K562 (cell line): ENCODE measurements around the gene TLNRD1. TPM values are rescaled to one million over a fixed set of nuclear protein-coding genes. Genes with fewer than 3 reads are reported as not detected.

Experiments
- ATAC-seq: fragments of 200-7000 bp; cut with Tn5 transposase; 3 replicates; pipeline ENCODE4 v1.9.1; 2020; ENCODE audit warnings: moderate library complexity
- BruUV-seq: library from RNA; stranded (reverse); fragments of 400-500 nt; replicated peaks from 2 replicates; lab custom pipeline; 2021; lab: Mats Ljungman, UMichigan
- CTCF ChIA-PET: fragments of 300-600 bp; formaldehyde crosslinking; extraction: SDS; loops from one replicate; lab custom pipeline; 2021; ENCODE audit warnings: low intra/inter-chr PET ratio; lab: Yijun Ruan, JAX
- POLR2A ChIA-PET: fragments of 300-600, 350-650 bp; sonication (Branson Sonifier 250); formaldehyde crosslinking; extraction: SDS; loops from one replicate; lab custom pipeline; 2021; ENCODE audit warnings: antibody characterized with exemption, inconsistent platforms; lab: Yijun Ruan, JAX
- DNase-seq, 4 experiments: peaks; one replicate each; pipeline versions ENCODE4 v3.0.0 to v3.0.0-alpha.2; 2011 to 2018; ENCODE audit warnings: low spot score in 3 of 4, mixed read lengths in 3 of 4; ENCODE audit errors: extremely low read depth in 1 of 4
- FAIRE-seq: peaks from 2 replicates; lab custom pipeline; 2011; peaks lifted over from hg19 to GRCh38; lab: Jason Lieb, UNC
- H2AFZ ChIP-seq: 2 replicates; pipeline ENCODE4 v1.6.0; 2011; ENCODE audit warnings: low read depth, low read length, control low read depth, inconsistent platforms
- H3K27ac ChIP-seq: fragments of 200-600 bp; 3 replicates; pipeline ENCODE4 v1.8.0; 2011; ENCODE audit warnings: low read depth, mild to moderate bottlenecking, control low read depth, inconsistent platforms, low read length, moderate library complexity, mixed read lengths; ENCODE audit errors: extremely low read depth
- H3K27me3 ChIP-seq, 2 experiments: fragments of 300-600 bp in 1 of 2; 2 replicates in 1 of 2; 3 replicates in 1 of 2; pipeline versions ENCODE4 v1.6.0 to v1.8.0; 2011; ENCODE audit warnings: inconsistent platforms in 2 of 2, low read length in 2 of 2, mild to moderate bottlenecking in 1 of 2, mixed read lengths in 1 of 2, moderate library complexity in 1 of 2; ENCODE audit not compliant: control insufficient read depth in 2 of 2, insufficient read depth in 2 of 2
- H3K36me3 ChIP-seq: fragments of 300-600 bp; 3 replicates; pipeline ENCODE4 v1.8.0; 2011; ENCODE audit warnings: mild to moderate bottlenecking, low read length, inconsistent platforms; ENCODE audit not compliant: control insufficient read depth, insufficient read depth
- H3K4me1 ChIP-seq, 2 experiments: fragments of 200-600 bp in 1 of 2; replicated peaks in 1 of 2; 2 replicates in 1 of 2; 3 replicates in 1 of 2; pipeline versions ENCODE4 v1.5.1 to v1.8.0; 2011; ENCODE audit warnings: inconsistent platforms in 2 of 2, low read length in 2 of 2, mild to moderate bottlenecking in 1 of 2, mixed read lengths in 1 of 2, moderate library complexity in 1 of 2; ENCODE audit not compliant: control insufficient read depth in 2 of 2, insufficient read depth in 2 of 2
- H3K4me2 ChIP-seq: 2 replicates; pipeline ENCODE4 v1.6.1; 2011; ENCODE audit warnings: low read length, control low read depth, inconsistent platforms, mixed read lengths; ENCODE audit not compliant: insufficient read depth
- H3K4me3 ChIP-seq: fragments of 200-600 bp; sonication (generic), shearing (Covaris generic); 2 replicates; pipeline ENCODE4 v1.5.1; 2016; ENCODE audit warnings: control low read depth, inconsistent platforms
- H3K79me2 ChIP-seq: fragments of 200-600 bp; 3 replicates; pipeline ENCODE4 v1.8.0; 2011; ENCODE audit warnings: low read length, inconsistent platforms; ENCODE audit not compliant: control insufficient read depth, insufficient read depth
- H3K9ac ChIP-seq, 2 experiments: 2 replicates each; pipeline versions ENCODE4 v1.6.0 to v1.6.1; 2011; ENCODE audit warnings: low read depth in 2 of 2, low read length in 2 of 2, control low read depth in 1 of 2, inconsistent platforms in 1 of 2, mild to moderate bottlenecking in 1 of 2, mixed read lengths in 1 of 2; ENCODE audit not compliant: insufficient read depth in 1 of 2
- H3K9me1 ChIP-seq: one replicate; pipeline ENCODE4 v1.6.0; 2011; ENCODE audit warnings: inconsistent platforms, mild to moderate bottlenecking, low read length, moderate library complexity; ENCODE audit not compliant: control insufficient read depth, insufficient read depth
- H3K9me3 ChIP-seq: replicated peaks from 2 replicates; pipeline ENCODE4 v1.5.1; 2011; ENCODE audit warnings: low read depth, low read length, inconsistent platforms; ENCODE audit not compliant: control insufficient read depth, insufficient read depth
- H4K20me1 ChIP-seq: replicated peaks from 2 replicates; pipeline ENCODE4 v1.6.1; 2011; ENCODE audit warnings: low read length, inconsistent platforms, mixed read lengths; ENCODE audit not compliant: control insufficient read depth, insufficient read depth
- CC2D1A ChIP-seq: fragments of 450-650 bp; IDR thresholded peaks from 2 replicates; pipeline ENCODE4 v1.6.1; 2017; ENCODE audit warnings: mild to moderate bottlenecking
- COPS2 ChIP-seq: fragments of 450-650 bp; conservative IDR thresholded peaks from 2 replicates; pipeline ENCODE4 v1.6.1; 2016; ENCODE audit warnings: mild to moderate bottlenecking, moderate library complexity
- CTCF ChIP-seq, 3 experiments: IDR thresholded peaks in 2 of 3; conservative IDR thresholded peaks in 1 of 3; 2 replicates each; pipeline ENCODE4 v1.5.1; 2011 to 2012; ENCODE audit warnings: low read length in 3 of 3, mild to moderate bottlenecking in 3 of 3, control low read depth in 2 of 3, improper control_type of control experiment in 1 of 3, inconsistent platforms in 1 of 3, low read depth in 1 of 3, mixed read lengths in 1 of 3, moderate library complexity in 1 of 3; ENCODE audit not compliant: insufficient read depth in 2 of 3
- E2F4 ChIP-seq: sonication (generic); formaldehyde crosslinking; IDR thresholded peaks from 2 replicates; pipeline ENCODE4 v1.8.0; 2022; ENCODE audit warnings: mild to moderate bottlenecking, low read depth, missing genetic modification reagents
- FUS ChIP-seq: fragments of 200-400 bp; formaldehyde crosslinking; optimal IDR thresholded peaks from 2 replicates; pipeline ENCODE3; 2017; ENCODE audit warnings: low read depth, low read length
- IRF9 ChIP-seq: fragments of 450-650 bp; IDR thresholded peaks from 2 replicates; pipeline ENCODE4 v1.6.1; 2016; ENCODE audit warnings: missing biosample characterization, missing genetic modification characterization
- MECOM ChIP-seq: fragments of 250-450 bp; sonication (Bioruptor Pico); IDR thresholded peaks from 2 replicates; pipeline ENCODE4 v1.8.0; 2022; ENCODE audit warnings: inconsistent platforms
- NCOA2 ChIP-seq, 2 experiments: fragments of 450-650 bp; IDR thresholded peaks; 2 replicates each; pipeline ENCODE4 v1.6.1; 2018; ENCODE audit warnings: mild to moderate bottlenecking in 2 of 2, moderate library complexity in 1 of 2; ENCODE audit not compliant: partially characterized antibody in 2 of 2
- NCOA6 ChIP-seq: fragments of 450-650 bp; IDR thresholded peaks from 2 replicates; pipeline ENCODE4 v1.6.1; 2017; ENCODE audit warnings: mild to moderate bottlenecking
- NCOR1 ChIP-seq: fragments of 450-650 bp; IDR thresholded peaks from 2 replicates; pipeline ENCODE4 v1.6.1; 2016; ENCODE audit warnings: mild to moderate bottlenecking, moderate library complexity
- NFIC ChIP-seq: fragments of 450-650 bp; IDR thresholded peaks from 2 replicates; pipeline ENCODE4 v1.6.1; 2017; ENCODE audit warnings: mild to moderate bottlenecking, inconsistent platforms
- PTTG1 ChIP-seq: fragments of 450-650 bp; IDR thresholded peaks from 2 replicates; pipeline ENCODE4 v1.6.1; 2016; ENCODE audit warnings: low read depth, mild to moderate bottlenecking, missing genetic modification characterization, missing compliant biosample characterization
- RAD21 ChIP-seq, 2 experiments: fragments of 250-450 bp in 1 of 2; fragments of 450-650 bp in 1 of 2; sonication (Bioruptor Pico) in 1 of 2; formaldehyde crosslinking in 1 of 2; IDR thresholded peaks in 1 of 2; conservative IDR thresholded peaks in 1 of 2; 2 replicates each; pipeline versions ENCODE4 v1.4.0 to v1.8.0; 2020 to 2022; ENCODE audit warnings: mild to moderate bottlenecking in 2 of 2, moderate library complexity in 1 of 2
- SMAD1 ChIP-seq: fragments of 150-350 bp; IDR thresholded peaks from 2 replicates; pipeline ENCODE4 v1.6.1; 2014; ENCODE audit warnings: low read length, low read depth; ENCODE audit not compliant: partially characterized antibody
- SMARCC2 ChIP-seq: fragments of 450-650 bp; IDR thresholded peaks from 2 replicates; pipeline ENCODE4 v1.6.1; 2017; ENCODE audit warnings: antibody characterized with exemption, moderate library complexity, mild to moderate bottlenecking, low read depth
- STAG1 ChIP-seq: sonication (generic); formaldehyde crosslinking; IDR thresholded peaks from 2 replicates; pipeline ENCODE4 v1.5.0; 2020; ENCODE audit warnings: missing genetic modification reagents, borderline replicate concordance
- USF2 ChIP-seq: sonication (generic); formaldehyde crosslinking; IDR thresholded peaks from 2 replicates; pipeline ENCODE4 v1.5.0; 2020; ENCODE audit warnings: missing genetic modification reagents
- WGBS: fragments of 100-300 bp; shearing (Covaris generic); methylation state at CpG from one replicate; pipeline ENCODE4 v1.1.6; 2016; ENCODE audit warnings: low coverage, mixed read lengths; ENCODE audit not compliant: insufficient coverage; ENCODE audit errors: missing lambda C conversion rate; 5-methylcytosine and 5-hydroxymethylcytosine counted together
- in situ Hi-C: fragments of 300-500 bp; cut with MboI; formaldehyde crosslinking; loops from 4 replicates; pipeline ENCODE4 v1.15.0; 2018; ENCODE audit warnings: inconsistent platforms, mixed read lengths
- intact Hi-C: fragments of 100-400 bp; cut with micrococcal nuclease; formaldehyde crosslinking; loops from 2 replicates; pipeline ENCODE4 v1.14.2; 2022
- polyA plus RNA-seq, 8 experiments: library from polyadenylated mRNA; depleted of rRNA in 4 of 8; stranded (reverse) in 5 of 8; unstranded in 3 of 8; fragments of >200 nt; fragmentation: Nextera tagmentation in 2 of 8; fragmentation: Illumina TruSeq in 1 of 8; extraction: Ambion mirVana in 2 of 8; extraction: Trizol in 1 of 8; gene quantifications; 2 replicates each; pipeline versions ENCODE4 v1.2.1 to v1.2.3, GENCODE V29; 2011 to 2014; ENCODE audit warnings: inconsistent platforms in 1 of 8, missing spikeins in 1 of 8
- total RNA-seq, 7 experiments: library from RNA; depleted of rRNA in 6 of 7; stranded (reverse); fragments of >200 nt in 6 of 7; fragmentation: Illumina TruSeq in 2 of 7; extraction: Trizol in 2 of 7; gene quantifications; 2 replicates each; pipeline versions ENCODE4 v1.2.1 to v1.2.3, GENCODE V29; 2011 to 2021; ENCODE audit warnings: low replicate concordance in 1 of 7

TLNRD1 gene
- total and polyA plus RNA-seq, 9 of the 15 experiments (the other 6 are each of a cell fraction or from before 2014, with no cell fraction given): 1.1 to 33.1 (median 5.7) TPM

- Histone ChIP-seq H4K20me1 (peaks cover 10% of the 10 kb centered on the region; the same call in 1 of the 2 replicates), H2AFZ (no peak overlapping the region), H3K9ac (no peak overlapping the region), H3K4me2 (no peak overlapping the region), H3K9me3 (no peaks in the 10 kb centered on the region), H3K36me3 (peaks cover 16% of the 10 kb centered on the region; the same call in 2 of the 3 replicates), H3K4me1 (no peaks in the 10 kb centered on the region), H3K27ac (no peak overlapping the region), H3K4me3 (no peak overlapping the region), H3K79me2 (peaks cover 4% of the 10 kb centered on the region; the same call in 1 of the 3 replicates), H3K27me3 (no peaks in the 10 kb centered on the region), H3K9me1 (no peaks in the 10 kb centered on the region)
- peak; percentile 87 for ATAC-seq
- DNase-seq: peak; percentile 66 to 81 (median 70)
- in situ Hi-C loops (loop anchor here (5.0 to 10.0 kb wide), 2 partner anchors 435 to 513 kb away; no protein-coding TSS in a partner anchor), intact Hi-C loops (loop anchor here (1.0 to 2.0 kb wide), 3 partner anchors 191 to 515 kb away; partner anchors contain the start of gene CEMIP)
- BruUV-seq: no TSS peak
- WGBS: 32% methylated on average over 12 of the region's 12 CpGs
- FAIRE-seq: peak; percentile 93
- ChIA-PET CTCF (interaction anchor here (1.3 to 1.7 kb wide), 3 partner anchors 192 to 551 kb away, joined by 4 to 12 read pairs (median 5); no protein-coding TSS in a partner anchor), POLR2A (interaction anchor here (0.6 kb wide), 1 partner anchor 130 kb away, joined by 4 read pairs; no protein-coding TSS in a partner anchor)
- TF ChIP-seq CTCF (IDR thresholded peaks at IDR 0.05 in 2 of 3, conservative IDR thresholded peaks at IDR 0.05 in 1 of 3; ENCODE audit: insufficient read depth in 2 of 3, low read depth in 1 of 3, low read length in 3 of 3): peak; percentile 79 to 95 (median 86)
- no peak for TF ChIP-seq NCOA2 (IDR thresholded peaks at IDR 0.05; ENCODE audit: partially characterized antibody in 2 of 2)
- TF ChIP-seq IRF9 (tag): no peak
- TF ChIP-seq E2F4 (CRISPR knock-in tag): no peak
- no peak for TF ChIP-seq SMAD1
- no peak for TF ChIP-seq NCOA6
- TF ChIP-seq RAD21 (CRISPR knock-in tag; conservative IDR thresholded peaks at IDR 0.05 in 1 of 2, IDR thresholded peaks at IDR 0.05 in 1 of 2): peak; percentile 87 to 92
- TF ChIP-seq CC2D1A: 0 out of 2 replicates have a peak, but pooled peaks have one; percentile 38
- TF ChIP-seq COPS2: no peak
- no peak for TF ChIP-seq MECOM (CRISPR knock-in tag)
- TF ChIP-seq NCOR1: no peak
- no peak for TF ChIP-seq SMARCC2
- TF ChIP-seq FUS: no peak
- no peak for TF ChIP-seq USF2 (CRISPR knock-in tag)
- TF ChIP-seq STAG1 (CRISPR knock-in tag): peak; percentile 55; the same call in 1 of the 2 replicates
- TF ChIP-seq NFIC: no peak
- TF ChIP-seq PTTG1 (tag): no peak
These were observed 30.6 kb upstream of the TLNRD1 start for GRCh38 chr15:80970018-80970657.
